GM23248 (cell line): ENCODE data around the gene FSTL1.

Experiments
- EZH2 ChIP-seq: fragments of 200-600 bp; sonication (generic); IDR thresholded peaks from 2 replicates; pipeline ENCODE4 v1.6.1; 2018; ENCODE audit warnings: antibody characterized with exemption, mild to moderate bottlenecking; ENCODE audit not compliant: insufficient read depth, poor library complexity, severe bottlenecking
- EZH2phosphoT487 ChIP-seq: fragments of 200-600 bp; sonication (generic); IDR thresholded peaks from 2 replicates; pipeline ENCODE4 v1.6.1; 2018; ENCODE audit warnings: antibody characterized with exemption, moderate library complexity, mild to moderate bottlenecking, low read depth; ENCODE audit not compliant: insufficient read depth

- no peak for TF ChIP-seq EZH2
- TF ChIP-seq EZH2phosphoT487 = no peak
Observed at GRCh38 chr3:120489421-120489820, 38.6 kb upstream of the FSTL1 start.
